ENCODE results near the gene VEPH1.

DNA sequence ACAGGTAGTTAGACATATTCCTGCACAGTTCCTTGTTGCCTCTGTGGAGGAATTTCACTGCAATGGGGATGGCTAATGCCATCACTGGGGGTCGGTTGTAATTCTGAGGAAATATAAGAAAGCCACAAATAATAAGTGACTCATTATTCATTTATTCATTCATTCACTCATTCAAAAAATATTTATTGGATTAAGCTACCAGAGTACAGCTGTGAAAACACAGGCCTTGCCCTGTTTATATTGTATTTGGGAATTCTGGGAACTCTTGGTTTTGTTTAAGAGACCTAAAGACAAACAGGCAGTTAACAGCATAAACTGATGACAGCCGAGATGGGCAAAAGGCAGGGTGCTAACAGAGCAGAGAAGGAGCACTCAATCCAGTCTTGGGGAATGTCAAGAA lies 43.0 kb downstream of the VEPH1 start:
- TF ChIP-seq GABPA (tag; conservative IDR thresholded peaks at IDR 0.05; ENCODE audit: low read depth) (no peak), FIP1L1 (IDR thresholded peaks at IDR 0.05; ENCODE audit: low read depth, low read length, poor library complexity, severe bottlenecking) (no peak), MIER1 (IDR thresholded peaks at IDR 0.05; ENCODE audit: low read depth) (no peak), BRCA1 (IDR thresholded peaks at IDR 0.05) (no peak), BRCA1 (CRISPR knock-in tag; IDR thresholded peaks at IDR 0.05) (no peak), TAF1 (IDR thresholded peaks at IDR 0.05; ENCODE audit: control insufficient read depth, extremely low read depth, insufficient read depth, low read length, severe bottlenecking) (no peak), ZNF589 (CRISPR knock-in tag; IDR thresholded peaks at IDR 0.05; ENCODE audit: low read depth) (no peak), SRSF1 (IDR thresholded peaks at IDR 0.05; ENCODE audit: low read depth, low read length) (no peak)
- TF ChIP-seq, protein P1, sequence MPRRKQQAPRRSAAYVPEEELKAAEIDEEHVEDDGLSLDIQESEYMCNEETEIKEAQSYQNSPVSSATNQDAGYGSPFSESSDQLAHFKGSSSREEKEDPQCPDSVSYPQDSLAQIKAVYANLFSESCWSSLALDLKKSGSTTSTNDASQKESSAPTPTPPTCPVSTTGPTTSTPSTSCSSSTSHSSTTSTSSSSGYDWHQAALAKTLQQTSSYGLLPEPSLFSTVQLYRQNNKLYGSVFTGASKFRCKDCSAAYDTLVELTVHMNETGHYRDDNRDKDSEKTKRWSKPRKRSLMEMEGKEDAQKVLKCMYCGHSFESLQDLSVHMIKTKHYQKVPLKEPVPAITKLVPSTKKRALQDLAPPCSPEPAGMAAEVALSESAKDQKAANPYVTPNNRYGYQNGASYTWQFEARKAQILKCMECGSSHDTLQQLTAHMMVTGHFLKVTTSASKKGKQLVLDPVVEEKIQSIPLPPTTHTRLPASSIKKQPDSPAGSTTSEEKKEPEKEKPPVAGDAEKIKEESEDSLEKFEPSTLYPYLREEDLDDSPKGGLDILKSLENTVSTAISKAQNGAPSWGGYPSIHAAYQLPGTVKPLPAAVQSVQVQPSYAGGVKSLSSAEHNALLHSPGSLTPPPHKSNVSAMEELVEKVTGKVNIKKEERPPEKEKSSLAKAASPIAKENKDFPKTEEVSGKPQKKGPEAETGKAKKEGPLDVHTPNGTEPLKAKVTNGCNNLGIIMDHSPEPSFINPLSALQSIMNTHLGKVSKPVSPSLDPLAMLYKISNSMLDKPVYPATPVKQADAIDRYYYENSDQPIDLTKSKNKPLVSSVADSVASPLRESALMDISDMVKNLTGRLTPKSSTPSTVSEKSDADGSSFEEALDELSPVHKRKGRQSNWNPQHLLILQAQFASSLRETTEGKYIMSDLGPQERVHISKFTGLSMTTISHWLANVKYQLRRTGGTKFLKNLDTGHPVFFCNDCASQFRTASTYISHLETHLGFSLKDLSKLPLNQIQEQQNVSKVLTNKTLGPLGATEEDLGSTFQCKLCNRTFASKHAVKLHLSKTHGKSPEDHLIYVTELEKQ (CRISPR knock-in tag; IDR thresholded peaks at IDR 0.05), result no peak
- TF ChIP-seq, protein P2, sequence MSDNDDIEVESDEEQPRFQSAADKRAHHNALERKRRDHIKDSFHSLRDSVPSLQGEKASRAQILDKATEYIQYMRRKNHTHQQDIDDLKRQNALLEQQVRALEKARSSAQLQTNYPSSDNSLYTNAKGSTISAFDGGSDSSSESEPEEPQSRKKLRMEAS (CRISPR knock-in tag; IDR thresholded peaks at IDR 0.05), result no peak
- TF ChIP-seq, protein P3, sequence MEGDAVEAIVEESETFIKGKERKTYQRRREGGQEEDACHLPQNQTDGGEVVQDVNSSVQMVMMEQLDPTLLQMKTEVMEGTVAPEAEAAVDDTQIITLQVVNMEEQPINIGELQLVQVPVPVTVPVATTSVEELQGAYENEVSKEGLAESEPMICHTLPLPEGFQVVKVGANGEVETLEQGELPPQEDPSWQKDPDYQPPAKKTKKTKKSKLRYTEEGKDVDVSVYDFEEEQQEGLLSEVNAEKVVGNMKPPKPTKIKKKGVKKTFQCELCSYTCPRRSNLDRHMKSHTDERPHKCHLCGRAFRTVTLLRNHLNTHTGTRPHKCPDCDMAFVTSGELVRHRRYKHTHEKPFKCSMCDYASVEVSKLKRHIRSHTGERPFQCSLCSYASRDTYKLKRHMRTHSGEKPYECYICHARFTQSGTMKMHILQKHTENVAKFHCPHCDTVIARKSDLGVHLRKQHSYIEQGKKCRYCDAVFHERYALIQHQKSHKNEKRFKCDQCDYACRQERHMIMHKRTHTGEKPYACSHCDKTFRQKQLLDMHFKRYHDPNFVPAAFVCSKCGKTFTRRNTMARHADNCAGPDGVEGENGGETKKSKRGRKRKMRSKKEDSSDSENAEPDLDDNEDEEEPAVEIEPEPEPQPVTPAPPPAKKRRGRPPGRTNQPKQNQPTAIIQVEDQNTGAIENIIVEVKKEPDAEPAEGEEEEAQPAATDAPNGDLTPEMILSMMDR (IDR thresholded peaks at IDR 0.05 in 2 of 3, conservative IDR thresholded peaks at IDR 0.05 in 1 of 3; ENCODE audit: insufficient read depth in 2 of 3, low read depth in 1 of 3, low read length in 3 of 3), result no peak
- TF ChIP-seq, protein P4, sequence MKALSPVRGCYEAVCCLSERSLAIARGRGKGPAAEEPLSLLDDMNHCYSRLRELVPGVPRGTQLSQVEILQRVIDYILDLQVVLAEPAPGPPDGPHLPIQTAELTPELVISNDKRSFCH (CRISPR knock-in tag; IDR thresholded peaks at IDR 0.05), result no peak
- TF ChIP-seq, protein P4 (tag; IDR thresholded peaks at IDR 0.05), result no peak
